ENCODE data around the gene KCNN3. TPM values are rescaled to one million over a fixed set of nuclear protein-coding genes. Genes with fewer than 3 reads are reported as not detected.

KCNN3 gene
- total RNA-seq, 6 experiments from 2014 or later: not detected

GRCh38 chr1:154720328-154721297 is 149.5 kb downstream of the KCNN3 start:
- peaks cover 44% of the 10 kb centered on the region for H3K27me3 Mint-ChIP-seq (ENCODE audit: insufficient read depth)
- H3K4me1 Mint-ChIP-seq (ENCODE audit: low read depth): peaks cover 13% of the 10 kb centered on the region
- H3K4me3 Mint-ChIP-seq: no peak overlapping the region
- no peaks in the 10 kb centered on the region for H3K9me3 Mint-ChIP-seq
- H3K27ac Mint-ChIP-seq: no peak overlapping the region
- TF ChIP-seq CTCF (IDR thresholded peaks at IDR 0.05): no peak
- H3K36me3 Mint-ChIP-seq (ENCODE audit: low read depth): no peaks in the 10 kb centered on the region
- no peak for DNase-seq

GRCh38 chr1:154719586-154720327 is 150.3 kb downstream of the KCNN3 start:
- no peak overlapping the region for H3K4me3 Mint-ChIP-seq
- DNase-seq: no peak
- TF ChIP-seq CTCF (IDR thresholded peaks at IDR 0.05): no peak
- H3K27ac Mint-ChIP-seq: no peak overlapping the region
- H3K4me1 Mint-ChIP-seq (ENCODE audit: low read depth): peaks cover 16% of the 10 kb centered on the region
- H3K36me3 Mint-ChIP-seq (ENCODE audit: low read depth): no peaks in the 10 kb centered on the region
- H3K27me3 Mint-ChIP-seq (ENCODE audit: insufficient read depth): peaks cover 43% of the 10 kb centered on the region
- no peaks in the 10 kb centered on the region for H3K9me3 Mint-ChIP-seq

GRCh38 chr1:154718566-154718965 is 151.5 kb downstream of the KCNN3 start:
- no peak overlapping the region for H3K27ac Mint-ChIP-seq
- DNase-seq: no peak
- H3K4me1 Mint-ChIP-seq (ENCODE audit: low read depth): peaks cover 16% of the 10 kb centered on the region
- no peak overlapping the region for H3K4me3 Mint-ChIP-seq
- no peak for TF ChIP-seq CTCF (IDR thresholded peaks at IDR 0.05)
- H3K27me3 Mint-ChIP-seq (ENCODE audit: insufficient read depth): peaks cover 42% of the 10 kb centered on the region
- no peaks in the 10 kb centered on the region for H3K9me3 Mint-ChIP-seq
- no peaks in the 10 kb centered on the region for H3K36me3 Mint-ChIP-seq (ENCODE audit: low read depth)

GRCh38 chr1:154717528-154717924 is 152.6 kb downstream of the KCNN3 start:
- TF ChIP-seq CTCF (IDR thresholded peaks at IDR 0.05): no peak
- Mint-ChIP-seq H3K4me1 (ENCODE audit: low read depth) (peaks cover 16% of the 10 kb centered on the region), H3K27me3 (ENCODE audit: insufficient read depth) (peaks cover 35% of the 10 kb centered on the region), H3K36me3 (ENCODE audit: low read depth) (no peaks in the 10 kb centered on the region), H3K9me3 (no peaks in the 10 kb centered on the region), H3K27ac (no peak overlapping the region), H3K4me3 (no peak overlapping the region)
- no peak for DNase-seq

GRCh38 chr1:154716614-154717527 is 153.2 kb downstream of the KCNN3 start:
- peaks cover 37% of the 10 kb centered on the region for H3K27me3 Mint-ChIP-seq (ENCODE audit: insufficient read depth)
- H3K27ac Mint-ChIP-seq: no peak overlapping the region
- peaks cover 16% of the 10 kb centered on the region for H3K4me1 Mint-ChIP-seq (ENCODE audit: low read depth)
- no peaks in the 10 kb centered on the region for H3K36me3 Mint-ChIP-seq (ENCODE audit: low read depth)
- H3K4me3 Mint-ChIP-seq: no peak overlapping the region
- H3K9me3 Mint-ChIP-seq: no peaks in the 10 kb centered on the region
- DNase-seq: no peak
- no peak for TF ChIP-seq CTCF (IDR thresholded peaks at IDR 0.05)
